GM12878 (cell line): ENCODE results near the gene SMCO4. TPM values are rescaled to one million over a fixed set of nuclear protein-coding genes. Genes with fewer than 3 reads are reported as not detected.

Experiments used
- ATAC-seq: fragments of 200-7000 bp; cut with Tn5 transposase; 3 replicates; pipeline ENCODE4 v1.9.1; 2020; ENCODE audit warnings: mild to moderate bottlenecking, moderate library complexity
- BruUV-seq: library from RNA; stranded (reverse); fragments of 400-500 nt; replicated peaks from 2 replicates; lab custom pipeline; 2021; lab: Mats Ljungman, UMichigan
- CTCF ChIA-PET: fragments of 300-600 bp; sonication (Branson Sonifier 250); formaldehyde crosslinking; extraction: SDS; loops from one replicate; lab custom pipeline; 2021; ENCODE audit warnings: inconsistent platforms; lab: Yijun Ruan, JAX
- POLR2A ChIA-PET: fragments of 350-600 bp; formaldehyde crosslinking; extraction: SDS; loops from one replicate; lab custom pipeline; 2021; ENCODE audit warnings: inconsistent platforms; lab: Charles Lee
- RAD21 ChIA-PET: fragments of 300-600 bp; sonication (Branson Sonifier 250); formaldehyde crosslinking; loops from one replicate; lab custom pipeline; 2023; ENCODE audit warnings: antibody characterized with exemption; ENCODE audit not compliant: unreplicated experiment; lab: Charles Lee
- SMC1A ChIA-PET: fragments of 300-600 bp; sonication (Branson Sonifier 250); formaldehyde crosslinking; loops from one replicate; lab custom pipeline; 2023; ENCODE audit not compliant: unreplicated experiment, uncharacterized antibody; lab: Charles Lee
- DNase-seq: peaks from one replicate; pipeline ENCODE4 v3.0.0-alpha.2; 2011; ENCODE audit warnings: low read depth, low spot score
- FAIRE-seq: peaks from 3 replicates; lab custom pipeline; 2011; peaks lifted over from hg19 to GRCh38; lab: Jason Lieb, UNC
- H2AFZ ChIP-seq: 2 replicates; pipeline ENCODE4 v1.6.0; 2011; ENCODE audit warnings: low read depth, low read length, control low read depth; ENCODE audit not compliant: control insufficient read depth
- H3K27ac ChIP-seq: 2 replicates; pipeline ENCODE4 v1.5.1; 2011; ENCODE audit warnings: control low read depth; ENCODE audit not compliant: control insufficient read depth, insufficient read depth
- H3K27me3 ChIP-seq, 2 experiments: replicated peaks in 1 of 2; 2 replicates each; pipeline versions ENCODE4 v1.6.0 to v1.6.1; 2011; ENCODE audit warnings: low read length in 1 of 2; ENCODE audit not compliant: control insufficient read depth in 2 of 2, insufficient read depth in 2 of 2
- H3K36me3 ChIP-seq, 2 experiments: 2 replicates each; pipeline ENCODE4 v1.5.1; 2011; ENCODE audit warnings: low read length in 1 of 2; ENCODE audit not compliant: control insufficient read depth in 2 of 2, insufficient read depth in 2 of 2
- H3K4me1 ChIP-seq: 2 replicates; pipeline ENCODE4 v1.6.1; 2011; ENCODE audit warnings: mild to moderate bottlenecking, low read length, moderate library complexity, mixed read lengths; ENCODE audit not compliant: control insufficient read depth, insufficient read depth
- H3K4me2 ChIP-seq: 2 replicates; pipeline ENCODE4 v1.6.0; 2011; ENCODE audit warnings: control low read depth; ENCODE audit not compliant: control insufficient read depth, insufficient read depth
- H3K4me3 ChIP-seq: fragments of 200-600 bp; sonication (generic); 2 replicates; pipeline ENCODE4 v1.5.1; 2016
- H3K79me2 ChIP-seq: 2 replicates; pipeline ENCODE4 v1.6.0; 2011; ENCODE audit warnings: low read length; ENCODE audit not compliant: control insufficient read depth, insufficient read depth
- H3K9ac ChIP-seq: 2 replicates; pipeline ENCODE4 v1.8.0; 2011; ENCODE audit warnings: low read length, control low read depth, mixed read lengths; ENCODE audit not compliant: control insufficient read depth, insufficient read depth
- H3K9me3 ChIP-seq: replicated peaks from 3 replicates; pipeline ENCODE4 v1.5.1; 2011; ENCODE audit warnings: mild to moderate bottlenecking, low read length; ENCODE audit not compliant: control insufficient read depth, insufficient read depth
- H4K20me1 ChIP-seq: 2 replicates; pipeline ENCODE4 v1.6.0; 2011; ENCODE audit not compliant: control insufficient read depth, insufficient read depth
- EP300 ChIP-seq, 2 experiments: fragments of 150-350 bp in 1 of 2; IDR thresholded peaks; 2 replicates each; pipeline ENCODE4 v1.6.1; 2011 to 2012; ENCODE audit warnings: low read depth in 2 of 2, low read length in 2 of 2, borderline replicate concordance in 1 of 2, improper control_type of control experiment in 1 of 2, inconsistent platforms in 1 of 2; ENCODE audit not compliant: control insufficient read depth in 1 of 2
- ESRRA ChIP-seq: IDR thresholded peaks from 2 replicates; pipeline ENCODE4 v1.6.1; 2012; ENCODE audit warnings: mild to moderate bottlenecking, low read length, improper control_type of control experiment
- FOXK2 ChIP-seq: fragments of 450-650 bp; IDR thresholded peaks from 2 replicates; pipeline ENCODE4 v1.6.1; 2017; ENCODE audit warnings: mild to moderate bottlenecking, moderate library complexity
- NBN ChIP-seq: fragments of 450-650 bp; IDR thresholded peaks from 2 replicates; pipeline ENCODE4 v1.6.1; 2016
- NR2C1 ChIP-seq: fragments of 450-650 bp; IDR thresholded peaks from 2 replicates; pipeline ENCODE4 v1.6.1; 2017; ENCODE audit warnings: antibody characterized with exemption, mild to moderate bottlenecking, moderate library complexity
- RUNX3 ChIP-seq: IDR thresholded peaks from 2 replicates; pipeline ENCODE4 v1.6.1; 2012; ENCODE audit warnings: low read length, inconsistent platforms
- SIX5 ChIP-seq: IDR thresholded peaks from 2 replicates; pipeline ENCODE4 v1.6.1; 2011; ENCODE audit warnings: mild to moderate bottlenecking, low read depth, low read length, moderate library complexity; ENCODE audit not compliant: severe bottlenecking
- SP1 ChIP-seq: IDR thresholded peaks from one replicate; pipeline ENCODE4 v1.6.1; 2011; ENCODE audit warnings: low read depth, low read length
- SUZ12 ChIP-seq: fragments of 200-600 bp; sonication (generic); IDR thresholded peaks from one replicate; pipeline ENCODE4 v1.6.1; 2018; ENCODE audit warnings: antibody characterized with exemption, mild to moderate bottlenecking; ENCODE audit not compliant: unreplicated experiment
- TAF1 ChIP-seq: IDR thresholded peaks from 2 replicates; pipeline ENCODE4 v1.6.1; 2011; ENCODE audit warnings: mild to moderate bottlenecking, low read depth, low read length, borderline replicate concordance
- TARDBP ChIP-seq: IDR thresholded peaks from 2 replicates; pipeline ENCODE4 v1.6.1; 2016; ENCODE audit warnings: borderline replicate concordance
- WGBS: methylation state at CpG from one replicate; pipeline ENCODE4 v1.1.6; 2016; ENCODE audit warnings: low lambda C conversion rate; ENCODE audit not compliant: insufficient replicate concordance, insufficient coverage; ENCODE audit errors: missing lambda C conversion rate; 5-methylcytosine and 5-hydroxymethylcytosine counted together
- in situ Hi-C: fragments of 300-500 bp; cut with MboI; formaldehyde crosslinking; loops from 9 replicates; pipeline ENCODE4 v1.14.3; 2018; ENCODE audit warnings: mixed read lengths
- intact Hi-C: fragments of 100-400 bp; cut with micrococcal nuclease; formaldehyde crosslinking; loops from one replicate; pipeline ENCODE4 v1.14.2; 2022; ENCODE audit not compliant: unreplicated experiment
- polyA plus RNA-seq, 11 experiments: library from polyadenylated mRNA; depleted of rRNA in 4 of 11; unstranded in 6 of 11; stranded (reverse) in 5 of 11; fragments of >200 nt; fragmentation: Nextera tagmentation in 4 of 11; fragmentation: Illumina TruSeq in 1 of 11; extraction: Ambion mirVana in 4 of 11; extraction: Trizol in 1 of 11; gene quantifications; 1 replicate in 1 of 11; 2 replicates in 10 of 11; pipeline versions ENCODE4 v1.2.1 to v1.2.3, GENCODE V29; 2011 to 2016; ENCODE audit warnings: inconsistent platforms in 2 of 11, missing spikeins in 2 of 11, low read depth in 1 of 11
- total RNA-seq, 4 experiments: library from RNA; depleted of rRNA in 3 of 4; stranded (reverse); fragments of >200 nt in 3 of 4; fragmentation: Illumina TruSeq in 1 of 4; extraction: Trizol in 1 of 4; gene quantifications; 2 replicates each; pipeline versions ENCODE4 v1.2.1 to v1.2.3, GENCODE V29; 2013 to 2021
- TF ChIP-seq, protein P1 (sequence below): fragments of 150-350 bp; IDR thresholded peaks from 2 replicates; pipeline ENCODE4 v1.6.1; 2014; ENCODE audit warnings: mild to moderate bottlenecking, low read depth, low read length

Gene SMCO4
- total and polyA plus RNA-seq, 10 of the 15 experiments (the other 5 are each of a cell fraction or from before 2014, with no cell fraction given), result 3.6 to 59.9 (median 27.9) TPM

- ChIA-PET CTCF (interaction anchor here (0.8 to 1.2 kb wide), 2 partner anchors 29 to 236 kb away, joined by 3 to 4 read pairs; no protein-coding TSS in a partner anchor), POLR2A (interaction anchor here (0.8 to 1.0 kb wide), 2 partner anchors 29 to 43 kb away, joined by 3 to 6 read pairs; no protein-coding TSS in a partner anchor), RAD21 (no interaction called here), SMC1A (interaction anchor here (0.9 kb wide), 1 partner anchor 24 kb away, joined by 3 read pairs; no protein-coding TSS in a partner anchor)
- H3K27me3 ChIP-seq, result no peaks in the 10 kb centered on the region
- BruUV-seq, result no TSS peak
- no peak overlapping the region for H3K9ac ChIP-seq
- WGBS, result 97% methylated on average over 2 of the region's 2 CpGs
- H4K20me1 ChIP-seq, result no peaks in the 10 kb centered on the region
- H3K36me3 ChIP-seq, result peaks cover 0 to 3% of the 10 kb centered on the region in 2 experiments; a peak in 2 of 4 replicates
- H3K9me3 ChIP-seq, result no peaks in the 10 kb centered on the region
- no peak overlapping the region for H3K4me3 ChIP-seq
- no peaks in the 10 kb centered on the region for H3K4me1 ChIP-seq
- in situ Hi-C loops, result no loop called here
- ATAC-seq, result no peak
- no peak for TF ChIP-seq TAF1
- TF ChIP-seq NR2C1, result no peak
- no peak for TF ChIP-seq SP1
- TF ChIP-seq ESRRA, result no peak
- no peak for TF ChIP-seq SUZ12
- TF ChIP-seq FOXK2, result no peak
- H3K79me2 ChIP-seq, result no peaks in the 10 kb centered on the region
- H3K4me2 ChIP-seq, result no peak overlapping the region
- intact Hi-C loops, result no loop called here
- DNase-seq, result no peak
- H2AFZ ChIP-seq, result no peak overlapping the region
- FAIRE-seq, result no peak
- no peak overlapping the region for H3K27ac ChIP-seq
These were observed 45.6 kb downstream of the SMCO4 start for GRCh38 chr11:93497596-93497995.

GRCh38 chr11:93494357-93494756 lies 48.8 kb downstream of the SMCO4 start:
- RAD21 ChIA-PET, result no interaction called here
- no peaks in the 10 kb centered on the region for H4K20me1 ChIP-seq

More at GRCh38 chr11:93494357-93494756, 48.8 kb downstream of the SMCO4 start:
- H3K4me1 ChIP-seq, result no peaks in the 10 kb centered on the region
- TF ChIP-seq SIX5 (no peak), EP300 (IDR thresholded peaks at IDR 0.05; ENCODE audit: borderline replicate concordance in 1 of 2, control insufficient read depth in 1 of 2, low read depth in 2 of 2, low read length in 2 of 2) (no peak), TARDBP (no peak), RUNX3 (no peak), NBN (no peak)
- TF ChIP-seq, protein P1, sequence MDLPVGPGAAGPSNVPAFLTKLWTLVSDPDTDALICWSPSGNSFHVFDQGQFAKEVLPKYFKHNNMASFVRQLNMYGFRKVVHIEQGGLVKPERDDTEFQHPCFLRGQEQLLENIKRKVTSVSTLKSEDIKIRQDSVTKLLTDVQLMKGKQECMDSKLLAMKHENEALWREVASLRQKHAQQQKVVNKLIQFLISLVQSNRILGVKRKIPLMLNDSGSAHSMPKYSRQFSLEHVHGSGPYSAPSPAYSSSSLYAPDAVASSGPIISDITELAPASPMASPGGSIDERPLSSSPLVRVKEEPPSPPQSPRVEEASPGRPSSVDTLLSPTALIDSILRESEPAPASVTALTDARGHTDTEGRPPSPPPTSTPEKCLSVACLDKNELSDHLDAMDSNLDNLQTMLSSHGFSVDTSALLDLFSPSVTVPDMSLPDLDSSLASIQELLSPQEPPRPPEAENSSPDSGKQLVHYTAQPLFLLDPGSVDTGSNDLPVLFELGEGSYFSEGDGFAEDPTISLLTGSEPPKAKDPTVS, result no peak
- TF ChIP-seq, all 136 proteins: peak for 0
- Histone ChIP-seq H3K4me2 (no peak overlapping the region), H3K27ac (no peak overlapping the region), H2AFZ (no peak overlapping the region), H3K4me3 (no peak overlapping the region), H3K79me2 (no peaks in the 10 kb centered on the region), H3K27me3 (no peaks in the 10 kb centered on the region), H3K9ac (no peak overlapping the region), H3K36me3 (peaks cover 2% of the 10 kb centered on the region in 2 experiments; a peak in 2 of 4 replicates), H3K9me3 (no peaks in the 10 kb centered on the region)
- 97% methylated on average over 4 of the region's 4 CpGs for WGBS
- ATAC-seq (no peak), FAIRE-seq (no peak), DNase-seq (no peak)
- SMC1A ChIA-PET, result no interaction called here
- no TSS peak for BruUV-seq
- POLR2A ChIA-PET, result no interaction called here
- in situ Hi-C loops, result no loop called here
- intact Hi-C loops, result no loop called here
- CTCF ChIA-PET, result no interaction called here
